ENCODE measurements around the gene CFAP97D2. TPM values are rescaled to one million over a fixed set of nuclear protein-coding genes. Genes with fewer than 3 reads are reported as not detected.
"Not testable (repeated sequence)": the region's sequence is repeated elsewhere in the genome, so short reads cannot be mapped to it uniquely, and the experiment has no call there.

CFAP97D2 gene
- total and polyA plus RNA-seq, 2 donors from 2014 or later, result not detected

DNA sequence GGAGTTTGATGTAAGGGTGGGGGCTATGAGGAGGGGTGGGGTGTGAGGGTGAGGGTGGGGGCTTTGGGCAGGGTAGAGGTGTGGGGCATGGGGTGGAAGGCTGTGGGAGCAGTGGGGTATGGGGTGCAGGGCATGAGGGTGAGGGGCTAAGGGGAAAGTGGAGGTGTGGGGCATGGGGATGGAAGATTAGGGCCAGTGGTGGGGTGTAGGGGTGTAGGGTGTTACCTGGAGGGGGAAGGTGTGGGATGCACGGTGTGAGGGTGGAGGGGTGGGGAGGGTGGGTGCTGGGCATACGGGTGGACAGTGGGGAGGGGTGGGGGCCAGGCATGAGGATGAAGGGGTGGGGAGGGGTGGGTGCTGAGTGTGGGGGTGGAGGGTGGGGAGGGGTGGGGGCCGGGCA lies 23.7 kb upstream of the CFAP97D2 start:
- Histone ChIP-seq H3K9ac (ENCODE audit: low read length in 3 of 3) (no peak overlapping the region), H3K36me3 (ENCODE audit: control insufficient read depth in 2 of 3, insufficient read depth in 3 of 3, low read length in 3 of 3) (no peaks in the 10 kb centered on the region), H3K9me3 (ENCODE audit: control insufficient read depth in 2 of 3, insufficient read depth in 1 of 3, low read length in 3 of 3) (no peaks in the 10 kb centered on the region), H3K4me3 (ENCODE audit: low read length in 3 of 3) (no peak overlapping the region), H3K27ac (ENCODE audit: low read depth in 2 of 2, low read length in 2 of 2) (no peak overlapping the region), H3K27me3 (ENCODE audit: control insufficient read depth, insufficient read depth, low read length) (no peaks in the 10 kb centered on the region), H3K4me1 (ENCODE audit: control insufficient read depth in 2 of 3, insufficient read depth in 2 of 3, low read depth in 1 of 3, low read length in 3 of 3) (no peaks in the 10 kb centered on the region)
- DNase-seq (no peak), FAIRE-seq (no peak)
- intact Hi-C loops (cut with DNase I), result no loop called here
- no peak for TF ChIP-seq CTCF (IDR thresholded peaks at IDR 0.05; ENCODE audit: borderline replicate concordance, extremely low read depth, insufficient read depth)

DNA sequence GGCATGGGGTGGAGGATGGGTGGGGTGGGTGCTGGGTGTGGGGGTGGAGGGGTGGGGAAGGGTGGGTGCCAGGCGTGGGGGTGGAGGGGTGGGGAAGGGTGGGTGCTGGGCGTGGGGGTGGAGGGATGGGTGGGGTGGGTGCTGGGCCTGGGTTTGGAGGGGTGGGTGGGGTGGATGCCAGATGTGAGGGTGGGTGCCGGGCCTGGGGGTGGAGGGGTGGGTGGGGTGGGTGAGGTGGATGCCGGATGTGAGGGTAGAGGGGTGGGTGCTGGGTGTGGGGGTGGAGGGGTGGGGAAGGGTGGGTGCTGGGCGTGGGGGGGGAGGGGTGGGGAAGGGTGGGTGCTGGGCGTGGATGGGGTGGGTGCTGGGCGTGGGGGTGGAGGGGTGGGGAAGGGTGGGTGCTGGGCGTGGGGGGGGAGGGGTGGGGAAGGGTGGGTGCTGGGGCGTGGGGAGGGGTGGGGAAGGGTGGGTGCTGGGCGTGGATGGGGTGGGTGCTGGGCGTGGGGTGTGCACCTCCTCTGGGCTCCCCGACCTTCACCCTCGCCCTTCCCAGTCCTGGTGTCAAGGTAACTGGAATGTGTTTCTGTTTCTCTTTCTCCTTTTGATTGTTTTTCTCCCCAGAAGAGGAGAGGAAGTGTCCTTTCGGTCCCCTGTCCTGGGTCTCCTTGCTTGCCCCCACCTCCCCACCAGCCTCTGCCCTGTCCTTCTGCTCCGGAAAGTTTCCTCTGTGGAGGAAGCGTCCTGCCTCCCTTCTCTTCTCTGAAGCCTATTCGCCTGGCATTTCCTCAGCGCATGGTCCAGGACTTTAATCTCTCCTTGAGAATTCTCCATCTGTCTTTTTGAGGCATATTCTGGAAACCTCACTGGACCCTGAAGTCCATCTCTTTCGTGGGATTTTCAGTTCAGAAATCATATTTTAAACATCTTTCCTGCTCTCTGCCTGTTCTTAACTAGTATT lies 22.9 kb upstream of the CFAP97D2 start:
- FAIRE-seq (no peak), DNase-seq (peak in 1 of 5 donors; percentile 50)
- no peaks in the 10 kb centered on the region for H3K36me3 ChIP-seq (ENCODE audit: control insufficient read depth in 2 of 3, insufficient read depth in 3 of 3, low read length in 3 of 3)
- H3K27ac ChIP-seq (ENCODE audit: low read depth in 2 of 2, low read length in 2 of 2), result no peak overlapping the region
- no peaks in the 10 kb centered on the region for H3K9me3 ChIP-seq (ENCODE audit: control insufficient read depth in 2 of 3, insufficient read depth in 1 of 3, low read length in 3 of 3)
- H3K9ac ChIP-seq (ENCODE audit: low read length in 3 of 3), result no peak overlapping the region
- intact Hi-C loops (cut with DNase I), result no loop called here
- no peak overlapping the region for H3K4me3 ChIP-seq (ENCODE audit: low read length in 3 of 3)
- H3K4me1 ChIP-seq (ENCODE audit: control insufficient read depth in 2 of 3, insufficient read depth in 2 of 3, low read depth in 1 of 3, low read length in 3 of 3), result no peaks in the 10 kb centered on the region
- TF ChIP-seq CTCF (IDR thresholded peaks at IDR 0.05; ENCODE audit: borderline replicate concordance, extremely low read depth, insufficient read depth), result no peak
- no peaks in the 10 kb centered on the region for H3K27me3 ChIP-seq (ENCODE audit: control insufficient read depth, insufficient read depth, low read length)

- Histone ChIP-seq H3K9me3 (ENCODE audit: control insufficient read depth in 2 of 3, insufficient read depth in 1 of 3, low read length in 3 of 3) (no peaks in the 10 kb centered on the region), H3K36me3 (ENCODE audit: control insufficient read depth in 2 of 3, insufficient read depth in 3 of 3, low read length in 3 of 3) (no peaks in the 10 kb centered on the region), H3K27me3 (ENCODE audit: control insufficient read depth, insufficient read depth, low read length) (no peaks in the 10 kb centered on the region), H3K4me3 (ENCODE audit: low read length in 3 of 3) (no peak overlapping the region), H3K4me1 (ENCODE audit: control insufficient read depth in 2 of 3, insufficient read depth in 2 of 3, low read depth in 1 of 3, low read length in 3 of 3) (peaks cover 0 to 8% (median 0%) of the 10 kb centered on the region in 3 donors), H3K9ac (ENCODE audit: low read length in 3 of 3) (no peak overlapping the region), H3K27ac (ENCODE audit: low read depth in 2 of 2, low read length in 2 of 2) (no peak overlapping the region)
- DNase-seq, result peak in 1 of 5 donors; percentile 43
- no peak for FAIRE-seq
- no peak for TF ChIP-seq CTCF (IDR thresholded peaks at IDR 0.05; ENCODE audit: borderline replicate concordance, extremely low read depth, insufficient read depth)
- intact Hi-C loops (cut with DNase I), result no loop called here
These were observed 21.1 kb upstream of the CFAP97D2 start for GRCh38 chr13:114157869-114158495.

GRCh38 chr13:114158869-114159666 lies 20.0 kb upstream of the CFAP97D2 start:
- H3K36me3 ChIP-seq (ENCODE audit: control insufficient read depth in 2 of 3, insufficient read depth in 3 of 3, low read length in 3 of 3); H3K9me3 ChIP-seq (ENCODE audit: control insufficient read depth in 2 of 3, insufficient read depth in 1 of 3, low read length in 3 of 3); H3K4me3 ChIP-seq (ENCODE audit: low read length in 3 of 3); H3K9ac ChIP-seq (ENCODE audit: low read length in 3 of 3); H3K27ac ChIP-seq (ENCODE audit: low read depth in 2 of 2, low read length in 2 of 2); H3K4me1 ChIP-seq (ENCODE audit: control insufficient read depth in 2 of 3, insufficient read depth in 2 of 3, low read depth in 1 of 3, low read length in 3 of 3); FAIRE-seq; H3K27me3 ChIP-seq (ENCODE audit: control insufficient read depth, insufficient read depth, low read length); intact Hi-C loops (cut with DNase I); DNase-seq: not testable (repeated sequence)
